GM12864 (cell line): ENCODE measurements around the gene POGK.

ENCODE experiments used
- DNase-seq: peaks from one replicate; pipeline ENCODE4 v3.0.0-alpha.2; 2011; ENCODE audit warnings: low read depth
- H3K4me3 ChIP-seq: 2 replicates; pipeline ENCODE4 v1.5.1; 2011; ENCODE audit warnings: mild to moderate bottlenecking, low read depth, low read length, control low read depth
- TF ChIP-seq, protein P1 (sequence below): IDR thresholded peaks from 2 replicates; pipeline ENCODE4 v1.5.1; 2011; ENCODE audit warnings: low read depth, mild to moderate bottlenecking, moderate library complexity, low read length, control low read depth, inconsistent platforms; ENCODE audit errors: missing control alignments

The POGK gene

GRCh38 chr1:166857995-166858394 is 18.7 kb downstream of the POGK start:
- no peak for DNase-seq
- no peak overlapping the region for H3K4me3 ChIP-seq
- TF ChIP-seq, protein P1, sequence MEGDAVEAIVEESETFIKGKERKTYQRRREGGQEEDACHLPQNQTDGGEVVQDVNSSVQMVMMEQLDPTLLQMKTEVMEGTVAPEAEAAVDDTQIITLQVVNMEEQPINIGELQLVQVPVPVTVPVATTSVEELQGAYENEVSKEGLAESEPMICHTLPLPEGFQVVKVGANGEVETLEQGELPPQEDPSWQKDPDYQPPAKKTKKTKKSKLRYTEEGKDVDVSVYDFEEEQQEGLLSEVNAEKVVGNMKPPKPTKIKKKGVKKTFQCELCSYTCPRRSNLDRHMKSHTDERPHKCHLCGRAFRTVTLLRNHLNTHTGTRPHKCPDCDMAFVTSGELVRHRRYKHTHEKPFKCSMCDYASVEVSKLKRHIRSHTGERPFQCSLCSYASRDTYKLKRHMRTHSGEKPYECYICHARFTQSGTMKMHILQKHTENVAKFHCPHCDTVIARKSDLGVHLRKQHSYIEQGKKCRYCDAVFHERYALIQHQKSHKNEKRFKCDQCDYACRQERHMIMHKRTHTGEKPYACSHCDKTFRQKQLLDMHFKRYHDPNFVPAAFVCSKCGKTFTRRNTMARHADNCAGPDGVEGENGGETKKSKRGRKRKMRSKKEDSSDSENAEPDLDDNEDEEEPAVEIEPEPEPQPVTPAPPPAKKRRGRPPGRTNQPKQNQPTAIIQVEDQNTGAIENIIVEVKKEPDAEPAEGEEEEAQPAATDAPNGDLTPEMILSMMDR: no peak

- DNase-seq: no peak
- H3K4me3 ChIP-seq: no peak overlapping the region
- TF ChIP-seq, protein P1: no peak
These were observed 19.6 kb downstream of the POGK start for GRCh38 chr1:166858726-166859419.

DNA sequence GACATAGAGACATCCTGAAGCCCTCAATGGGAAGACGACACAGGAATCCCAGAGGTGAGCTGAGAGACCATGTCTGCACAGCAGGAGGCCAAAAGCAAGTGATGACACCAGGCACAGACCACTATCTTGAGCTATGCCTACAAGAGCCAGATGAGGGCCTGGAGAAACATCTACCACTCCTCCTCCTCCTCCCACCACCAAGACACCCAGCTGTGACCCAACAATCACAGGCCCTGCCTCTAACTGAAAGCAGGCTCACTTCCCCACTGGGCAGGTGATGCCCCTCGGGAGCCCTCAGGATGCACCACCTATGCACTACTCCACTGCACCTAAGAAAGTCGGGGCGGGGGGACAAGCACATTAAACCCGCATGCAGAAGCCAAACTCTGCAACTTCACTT is 20.3 kb downstream of the POGK start:
- H3K4me3 ChIP-seq: no peak overlapping the region
- no peak for DNase-seq
- TF ChIP-seq, protein P1: no peak

DNA sequence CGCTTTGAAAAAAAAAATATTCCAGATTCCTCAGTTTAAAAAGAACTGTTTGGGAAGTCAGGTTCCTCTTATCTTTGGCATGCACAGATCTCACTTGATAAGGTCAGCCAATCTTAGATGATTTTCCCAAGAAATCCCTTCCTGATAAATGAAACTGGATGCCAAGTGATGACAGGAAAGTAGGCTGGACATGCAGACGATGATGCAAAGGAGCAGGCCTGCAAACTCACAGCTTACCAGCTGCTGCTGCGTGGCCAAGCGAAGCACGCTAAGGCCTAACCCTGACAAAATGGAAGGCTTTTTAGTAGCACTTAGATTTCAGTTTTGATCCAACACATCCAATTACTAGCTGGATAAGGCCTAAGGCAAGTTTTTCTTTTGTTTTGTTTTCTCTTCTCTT is 26.7 kb downstream of the POGK start:
- TF ChIP-seq, protein P1: no peak
- DNase-seq: no peak
- H3K4me3 ChIP-seq: no peak overlapping the region

DNA sequence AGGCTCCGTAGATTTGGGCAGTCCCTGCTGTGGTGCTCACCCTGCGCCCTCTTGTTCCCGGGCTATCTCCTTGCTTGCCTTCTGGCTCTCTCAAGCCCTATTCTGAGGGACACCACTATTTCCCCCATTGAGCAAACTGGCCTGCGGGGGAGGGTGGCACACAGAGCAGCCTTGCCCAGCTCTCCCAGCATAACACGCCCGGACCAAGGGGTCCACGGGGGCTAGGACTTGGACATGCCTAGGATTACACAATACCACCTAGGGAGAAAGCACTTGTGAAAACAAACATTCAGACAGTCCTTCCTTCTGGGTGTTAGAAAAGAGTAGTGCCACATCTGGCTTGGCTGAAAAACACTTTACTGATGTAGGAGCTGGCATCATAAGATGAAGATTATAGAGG is 29.4 kb downstream of the POGK start:
- DNase-seq: no peak
- H3K4me3 ChIP-seq: no peak overlapping the region
- TF ChIP-seq, protein P1: no peak

DNA sequence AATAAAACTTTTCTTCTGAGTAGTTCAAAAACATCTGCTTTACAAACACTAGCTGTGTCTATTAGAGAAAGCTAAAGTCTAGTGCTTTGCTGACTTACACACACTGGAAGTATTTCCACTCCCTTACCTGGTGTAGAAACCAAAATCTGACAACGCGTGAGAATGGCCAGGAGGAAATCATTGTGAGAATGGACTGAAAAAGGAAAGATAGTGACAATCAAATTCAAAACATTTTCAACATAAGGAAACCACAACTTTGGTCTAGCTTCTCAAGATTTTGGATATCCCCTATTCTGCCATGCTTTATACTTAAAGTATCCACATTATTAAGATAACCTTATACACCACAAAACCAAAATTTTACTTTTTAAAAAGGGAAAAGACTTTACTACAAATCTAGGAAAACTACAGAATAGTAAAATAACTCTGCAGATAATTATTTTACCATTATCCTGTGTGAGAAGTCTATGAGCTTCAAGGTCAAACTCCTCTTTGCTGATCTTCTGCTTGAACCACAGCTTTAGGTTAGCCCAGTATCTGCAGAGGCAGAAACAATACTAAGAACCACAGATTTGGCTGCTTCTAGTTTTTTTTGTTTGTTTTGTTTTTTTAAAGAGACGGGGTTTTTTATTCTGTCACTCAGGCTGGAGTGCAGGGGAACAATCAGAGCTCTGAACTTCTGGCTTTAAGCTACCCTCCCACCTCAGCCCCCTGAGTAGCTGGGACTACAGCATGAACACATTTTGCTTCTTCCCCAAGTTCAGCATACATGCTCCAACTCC is 30.2 kb downstream of the POGK start:
- H3K4me3 ChIP-seq: no peak overlapping the region
- DNase-seq: no peak
- TF ChIP-seq, protein P1: no peak

DNA sequence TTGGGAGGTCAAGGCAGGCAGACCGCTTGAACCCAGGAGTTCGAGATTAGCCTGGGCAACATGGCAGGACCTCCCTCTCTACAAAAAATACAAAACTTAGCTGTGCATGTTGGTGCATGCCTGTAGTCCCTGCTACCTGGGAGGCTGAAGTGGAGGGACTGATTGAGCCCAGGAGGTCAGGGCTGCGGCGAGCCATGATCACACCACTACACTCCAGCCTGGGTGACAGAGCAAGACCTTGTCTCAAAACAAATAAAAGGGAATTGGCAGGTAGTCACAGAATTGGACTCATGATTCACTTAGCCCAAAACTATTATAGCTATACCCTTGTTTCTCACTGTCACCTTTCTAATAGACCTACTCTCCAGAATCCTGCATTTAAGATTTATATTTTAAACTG is 31.3 kb downstream of the POGK start:
- no peak overlapping the region for H3K4me3 ChIP-seq
- no peak for DNase-seq
- TF ChIP-seq, protein P1: no peak
